ENCODE data around the gene CHRNA7.

DNA sequence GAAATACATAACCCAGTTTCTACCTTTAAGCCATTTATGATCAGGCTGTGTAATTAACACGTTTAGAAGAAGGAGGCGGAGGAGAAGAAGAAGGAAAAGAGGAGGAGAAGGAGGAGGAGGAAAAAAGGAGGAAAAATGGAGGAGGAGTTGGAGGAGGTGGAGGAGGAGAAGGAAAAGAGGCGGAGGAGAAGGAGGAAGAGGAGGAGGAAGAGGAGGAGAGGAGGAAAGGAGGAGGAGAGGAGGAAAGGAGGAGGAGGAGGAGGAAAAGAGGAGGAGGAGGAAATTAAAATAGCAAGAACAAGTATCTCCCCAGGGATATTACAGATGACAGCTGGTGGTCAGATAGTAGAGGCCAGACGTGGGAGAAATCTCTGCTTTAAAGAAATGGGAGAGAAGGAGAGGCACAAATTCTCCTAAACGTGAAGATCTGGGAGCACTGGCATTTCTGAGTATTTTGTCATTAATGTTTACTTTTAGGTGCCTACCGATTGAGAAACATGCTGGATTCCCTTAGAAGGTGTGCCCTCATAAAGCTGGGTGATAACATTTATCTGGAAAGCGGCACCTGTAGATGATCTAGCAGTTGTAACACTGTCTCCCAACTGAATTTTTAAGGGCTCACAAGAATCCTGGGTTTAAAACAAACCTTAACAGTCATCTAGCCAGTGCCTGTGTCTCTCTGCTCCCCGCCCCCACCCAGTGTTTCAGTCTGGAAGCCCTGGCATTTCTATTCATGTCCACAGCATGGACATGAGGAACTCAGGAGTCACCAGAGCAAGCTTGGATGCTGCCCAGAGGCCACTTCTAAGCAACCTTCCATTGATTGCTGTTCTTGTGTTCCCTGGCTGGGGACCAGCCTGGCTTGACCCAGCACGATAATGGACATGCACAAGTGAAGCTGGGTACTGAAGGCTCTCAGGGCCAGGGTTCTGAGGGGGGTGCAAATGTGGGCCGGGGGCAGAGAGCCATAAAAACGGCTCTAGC is 75.2 kb downstream of the CHRNA7 start:
- TF ChIP-seq CTCF (IDR thresholded peaks at IDR 0.05) (no peak), POLR2A (IDR thresholded peaks at IDR 0.05) (no peak), EP300 (IDR thresholded peaks at IDR 0.05) (no peak)
